Spleen (tissue), 11 donors: ENCODE measurements around the gene EPHB1. TPM values are rescaled to one million over a fixed set of nuclear protein-coding genes. Genes with fewer than 3 reads are reported as not detected.

Source experiments
- DNase-seq: peaks from one replicate; pipeline ENCODE4 v3.0.0-alpha.2; 2020
- H3K27ac ChIP-seq, 8 donors: fragments of 200-600 bp; sonication (generic) in 7 of 8; 1 replicate in 4 of 8; 2 replicates in 4 of 8; pipeline versions ENCODE4 v1.5.0 to v1.8.0; 2016 to 2021; ENCODE audit warnings: inconsistent platforms in 4 of 8, mild to moderate bottlenecking in 4 of 8, moderate library complexity in 1 of 8
- H3K27me3 ChIP-seq, 7 donors: fragments of 200-600 bp; sonication (generic) in 6 of 7; replicated peaks in 1 of 7; 1 replicate in 4 of 7; 2 replicates in 3 of 7; pipeline versions ENCODE4 v1.5.0 to v1.8.0; 2016 to 2021; ENCODE audit warnings: inconsistent platforms in 3 of 7, mild to moderate bottlenecking in 1 of 7
- H3K36me3 ChIP-seq, 6 donors: fragments of 200-600 bp; sonication (generic) in 5 of 6; 1 replicate in 4 of 6; 2 replicates in 2 of 6; pipeline versions ENCODE4 v1.5.0 to v1.8.0; 2016 to 2021; ENCODE audit warnings: inconsistent platforms in 2 of 6
- H3K4me1 ChIP-seq, 6 donors: fragments of 200-600 bp; sonication (generic) in 5 of 6; 1 replicate in 3 of 6; 2 replicates in 3 of 6; pipeline versions ENCODE4 v1.5.0 to v1.8.0; 2016 to 2021; ENCODE audit warnings: inconsistent platforms in 3 of 6
- H3K4me3 ChIP-seq, 8 donors: fragments of 200-600 bp; sonication (generic) in 7 of 8; 1 replicate in 4 of 8; 2 replicates in 4 of 8; pipeline versions ENCODE4 v1.5.0 to v1.8.0; 2016 to 2021; ENCODE audit warnings: inconsistent platforms in 4 of 8, mild to moderate bottlenecking in 4 of 8, moderate library complexity in 2 of 8
- H3K9me3 ChIP-seq, 8 donors: fragments of 200-600 bp; sonication (generic) in 7 of 8; 1 replicate in 4 of 8; 2 replicates in 4 of 8; pipeline versions ENCODE4 v1.5.0 to v1.8.0; 2016 to 2021; ENCODE audit warnings: inconsistent platforms in 4 of 8
- CTCF ChIP-seq, 11 experiments: fragments of 200-600 bp in 7 of 11; fragments of 450-650 bp in 4 of 11; sonication (generic) in 4 of 11; IDR thresholded peaks in 8 of 11; conservative IDR thresholded peaks in 3 of 11; 1 replicate in 7 of 11; 2 replicates in 4 of 11; pipeline versions ENCODE4 v1.4.0 to v1.8.0; 2016 to 2021; ENCODE audit warnings: antibody characterized with exemption in 11 of 11, inconsistent platforms in 4 of 11, mild to moderate bottlenecking in 1 of 11
- POLR2A ChIP-seq, 3 donors: fragments of 450-650 bp; IDR thresholded peaks; one replicate each; pipeline ENCODE4 v1.5.1; 2017; ENCODE audit warnings: antibody characterized with exemption in 3 of 3, mild to moderate bottlenecking in 1 of 3
- POLR2AphosphoS5 ChIP-seq, 3 donors: sonication (generic); formaldehyde crosslinking; IDR thresholded peaks; one replicate each; pipeline ENCODE4 v1.5.1; 2017; ENCODE audit warnings: antibody characterized with exemption in 3 of 3
- WGBS, 5 donors: extraction: QIAGEN DNeasy Blood & Tissue Kit in 3 of 5; methylation state at CpG; one replicate each; pipeline versions ENCODE4 v1.1.5 to v1.1.7; 2013 to 2018; 5-methylcytosine and 5-hydroxymethylcytosine counted together
- intact Hi-C: fragments of 100-400 bp; cut with DNase I; formaldehyde crosslinking; loops from one replicate; pipeline ENCODE4 v1.15.0; 2023; ENCODE audit warnings: low total_unique reads
- polyA plus RNA-seq, 3 donors: library from polyadenylated mRNA; stranded (reverse); fragments of 200-250 nt; gene quantifications; one replicate each; pipeline ENCODE4 v1.2.1, GENCODE V29; 2013
- total RNA-seq, 7 donors: library from RNA; depleted of rRNA in 3 of 7; stranded (reverse); fragments of >200 nt in 3 of 7; fragmentation: NEBNext Ultra II Directional in 4 of 7; extraction: Animal tissue kit (Norgen Biotek cat#: 25700) in 4 of 7; gene quantifications; one replicate each; pipeline versions ENCODE4 v1.1.0 to v1.2.1, GENCODE V29; 2016 to 2021
- donor health status: healthy with polysubstance abuse.
- donor health status: DM: no; HTN: no; CAD: no; lungs with moderate emphysema.
- donor health status: DM: no; HTN: no; CAD: no.
- donor health status: Bipolar disorder and iron deficiency.
- donor health status: healthy.
- donor health status: DM: no; HTN: no; CAD: no.
- donor health status: DM: yes; HTN: yes; CAD: no.

EPHB1 gene
- total and polyA plus RNA-seq, 10 donors = 0.20 to 14.0 (median 3.0) TPM

- Histone ChIP-seq H3K27ac (no peak overlapping the region), H3K36me3 (no peaks in the 10 kb centered on the region), H3K27me3 (no peaks in the 10 kb centered on the region), H3K9me3 (peaks cover 0 to 4% (median 0%) of the 10 kb centered on the region in 8 donors), H3K4me3 (no peak overlapping the region), H3K4me1 (no peaks in the 10 kb centered on the region)
- 56 to 74% (median 74%) methylated on average over 3 of the region's 3 CpGs for WGBS, 5 donors
- DNase-seq = no peak
- no peak for TF ChIP-seq POLR2A (IDR thresholded peaks at IDR 0.05)
- intact Hi-C loops = no loop called here
Observed at GRCh38 chr3:134768116-134768515, 26.9 kb upstream of the EPHB1 start.

- WGBS, 5 donors = 85 to 96% (median 91%) methylated on average over 5 of the region's 5 CpGs
- intact Hi-C loops = no loop called here
- DNase-seq = no peak
- Histone ChIP-seq H3K4me3 (no peak overlapping the region), H3K9me3 (peaks cover 0 to 4% (median 0%) of the 10 kb centered on the region in 8 donors), H3K36me3 (no peaks in the 10 kb centered on the region), H3K4me1 (no peaks in the 10 kb centered on the region), H3K27ac (no peak overlapping the region), H3K27me3 (no peaks in the 10 kb centered on the region)
- TF ChIP-seq POLR2A (IDR thresholded peaks at IDR 0.05) = no peak
- no peak for TF ChIP-seq CTCF (IDR thresholded peaks at IDR 0.05 in 8 of 11, conservative IDR thresholded peaks at IDR 0.05 in 3 of 11)
- no peak for TF ChIP-seq POLR2AphosphoS5 (IDR thresholded peaks at IDR 0.05)
Observed at GRCh38 chr3:134768837-134769236, 26.2 kb upstream of the EPHB1 start.

- Histone ChIP-seq H3K4me3 (no peak overlapping the region), H3K4me1 (no peaks in the 10 kb centered on the region), H3K27me3 (no peaks in the 10 kb centered on the region), H3K36me3 (no peaks in the 10 kb centered on the region), H3K9me3 (peaks cover 0 to 4% (median 0%) of the 10 kb centered on the region in 8 donors), H3K27ac (no peak overlapping the region)
- no peak for TF ChIP-seq CTCF (IDR thresholded peaks at IDR 0.05 in 8 of 11, conservative IDR thresholded peaks at IDR 0.05 in 3 of 11)
- no peak for TF ChIP-seq POLR2A (IDR thresholded peaks at IDR 0.05)
- no peak for TF ChIP-seq POLR2AphosphoS5 (IDR thresholded peaks at IDR 0.05)
- intact Hi-C loops = no loop called here
- 80 to 96% (median 87%) methylated on average over 2 of the region's 2 CpGs for WGBS, 5 donors
- no peak for DNase-seq
Observed at GRCh38 chr3:134769287-134769868, 25.7 kb upstream of the EPHB1 start.

GRCh38 chr3:134772011-134772410 lies 23.0 kb upstream of the EPHB1 start:
- Histone ChIP-seq H3K27ac (no peak overlapping the region), H3K36me3 (no peaks in the 10 kb centered on the region), H3K4me3 (no peak overlapping the region), H3K9me3 (peaks cover 0 to 4% (median 0%) of the 10 kb centered on the region in 8 donors), H3K27me3 (no peaks in the 10 kb centered on the region), H3K4me1 (no peaks in the 10 kb centered on the region)
- intact Hi-C loops = no loop called here
- WGBS, 5 donors = 79 to 98% (median 87%) methylated on average over 3 of the region's 3 CpGs
- DNase-seq = no peak
- no peak for TF ChIP-seq POLR2A (IDR thresholded peaks at IDR 0.05)

DNA sequence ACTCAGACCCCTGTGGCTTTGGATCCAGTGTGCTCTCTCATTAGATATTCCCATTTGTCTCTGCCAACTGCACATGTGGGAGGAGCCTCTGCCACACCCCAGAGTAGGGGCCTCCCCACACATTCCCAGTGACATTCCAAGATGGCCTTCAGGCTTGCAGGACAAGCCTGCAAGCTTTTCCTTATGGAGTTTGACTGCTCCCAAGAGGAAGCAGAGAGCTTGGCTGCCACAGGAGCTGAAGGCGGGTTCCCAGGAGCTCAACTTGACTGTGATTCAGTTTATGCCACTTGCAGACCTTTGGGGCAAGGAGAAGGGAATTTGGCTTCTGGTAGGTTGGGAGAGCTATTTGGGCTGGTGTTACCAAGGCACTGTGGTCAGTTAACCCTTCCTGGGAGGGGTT lies 22.5 kb upstream of the EPHB1 start:
- no peak overlapping the region for H3K4me3 ChIP-seq
- H3K27ac ChIP-seq = no peak overlapping the region
- H3K27me3 ChIP-seq = no peaks in the 10 kb centered on the region
- no peak for DNase-seq
- H3K9me3 ChIP-seq = peaks cover 0 to 4% (median 0%) of the 10 kb centered on the region in 8 donors
- TF ChIP-seq POLR2AphosphoS5 (IDR thresholded peaks at IDR 0.05) = no peak
- no peak for TF ChIP-seq POLR2A (IDR thresholded peaks at IDR 0.05)
- no peak for TF ChIP-seq CTCF (IDR thresholded peaks at IDR 0.05 in 8 of 11, conservative IDR thresholded peaks at IDR 0.05 in 3 of 11)
- 83 to 100% (median 94%) methylated on average over 1 of the region's 1 CpG for WGBS, 5 donors
- H3K36me3 ChIP-seq = no peaks in the 10 kb centered on the region
- H3K4me1 ChIP-seq = no peaks in the 10 kb centered on the region
- intact Hi-C loops = no loop called here
